ENCODE results near the gene KIAA1328. TPM values are rescaled to one million over a fixed set of nuclear protein-coding genes. Genes with fewer than 3 reads are reported as not detected.

The KIAA1328 gene
- total RNA-seq, 1 experiment from 2014 or later = 10.2 TPM

- CTCF ChIA-PET = interaction anchor here (0.6 to 0.7 kb wide), 2 partner anchors 13 to 57 kb away, joined by 3 read pairs; partner anchors contain the start of gene TPGS2
- Mint-ChIP-seq H3K4me3 (ENCODE audit: low read depth, unreplicated experiment) (no peak overlapping the region), H3K27ac (ENCODE audit: unreplicated experiment) (no peak overlapping the region), H3K27me3 (ENCODE audit: unreplicated experiment) (no peaks in the 10 kb centered on the region), H3K4me1 (ENCODE audit: low read depth, unreplicated experiment) (peaks cover 7% of the 10 kb centered on the region), H3K9me3 (ENCODE audit: low read depth, unreplicated experiment) (no peaks in the 10 kb centered on the region), H3K36me3 (ENCODE audit: insufficient read depth, unreplicated experiment) (no peaks in the 10 kb centered on the region)
- TF ChIP-seq CTCF (IDR thresholded peaks at IDR 0.05; ENCODE audit: unreplicated experiment) = no peak
- BruUV-seq (replicated peaks) = no TSS peak
- DNase-seq = no peak
- intact Hi-C loops (cut with micrococcal nuclease; ENCODE audit: unreplicated experiment) = no loop called here
These were observed 57.1 kb downstream of the KIAA1328 start for GRCh38 chr18:36885981-36886380.

- Mint-ChIP-seq H3K27ac (ENCODE audit: unreplicated experiment) (no peak overlapping the region), H3K4me1 (ENCODE audit: low read depth, unreplicated experiment) (peaks cover 7% of the 10 kb centered on the region), H3K27me3 (ENCODE audit: unreplicated experiment) (no peaks in the 10 kb centered on the region), H3K9me3 (ENCODE audit: low read depth, unreplicated experiment) (no peaks in the 10 kb centered on the region), H3K4me3 (ENCODE audit: low read depth, unreplicated experiment) (no peak overlapping the region), H3K36me3 (ENCODE audit: insufficient read depth, unreplicated experiment) (no peaks in the 10 kb centered on the region)
- intact Hi-C loops (cut with micrococcal nuclease; ENCODE audit: unreplicated experiment) = no loop called here
- BruUV-seq (replicated peaks) = no TSS peak
- DNase-seq = no peak
- no peak for TF ChIP-seq CTCF (IDR thresholded peaks at IDR 0.05; ENCODE audit: unreplicated experiment)
- CTCF ChIA-PET = no interaction called here
These were observed 58.2 kb downstream of the KIAA1328 start for GRCh38 chr18:36887114-36887513.

- intact Hi-C loops (cut with micrococcal nuclease; ENCODE audit: unreplicated experiment) = no loop called here
- no peak overlapping the region for H3K27ac Mint-ChIP-seq (ENCODE audit: unreplicated experiment)
- H3K9me3 Mint-ChIP-seq (ENCODE audit: low read depth, unreplicated experiment) = no peaks in the 10 kb centered on the region
- H3K36me3 Mint-ChIP-seq (ENCODE audit: insufficient read depth, unreplicated experiment) = no peaks in the 10 kb centered on the region
- DNase-seq = no peak
- H3K4me3 Mint-ChIP-seq (ENCODE audit: low read depth, unreplicated experiment) = no peak overlapping the region
- H3K4me1 Mint-ChIP-seq (ENCODE audit: low read depth, unreplicated experiment) = peaks cover 7% of the 10 kb centered on the region
- CTCF ChIA-PET = no interaction called here
- no peak for TF ChIP-seq CTCF (IDR thresholded peaks at IDR 0.05; ENCODE audit: unreplicated experiment)
- no TSS peak for BruUV-seq (replicated peaks)
- no peaks in the 10 kb centered on the region for H3K27me3 Mint-ChIP-seq (ENCODE audit: unreplicated experiment)
These were observed 58.9 kb downstream of the KIAA1328 start for GRCh38 chr18:36887864-36888263.

- no peak overlapping the region for H3K4me3 Mint-ChIP-seq (ENCODE audit: low read depth, unreplicated experiment)
- no peaks in the 10 kb centered on the region for H3K36me3 Mint-ChIP-seq (ENCODE audit: insufficient read depth, unreplicated experiment)
- intact Hi-C loops (cut with micrococcal nuclease; ENCODE audit: unreplicated experiment) = no loop called here
- no peaks in the 10 kb centered on the region for H3K9me3 Mint-ChIP-seq (ENCODE audit: low read depth, unreplicated experiment)
- H3K27ac Mint-ChIP-seq (ENCODE audit: unreplicated experiment) = no peak overlapping the region
- TF ChIP-seq CTCF (IDR thresholded peaks at IDR 0.05; ENCODE audit: unreplicated experiment) = no peak
- BruUV-seq (replicated peaks) = no TSS peak
- H3K4me1 Mint-ChIP-seq (ENCODE audit: low read depth, unreplicated experiment) = peaks cover 7% of the 10 kb centered on the region
- H3K27me3 Mint-ChIP-seq (ENCODE audit: unreplicated experiment) = no peaks in the 10 kb centered on the region
- CTCF ChIA-PET = no interaction called here
- no peak for DNase-seq
These were observed 59.9 kb downstream of the KIAA1328 start for GRCh38 chr18:36888778-36889177.

Measured in Calu3 (cell line).